ENCODE results near the gene LY6G6C.

The LY6G6C gene

DNA sequence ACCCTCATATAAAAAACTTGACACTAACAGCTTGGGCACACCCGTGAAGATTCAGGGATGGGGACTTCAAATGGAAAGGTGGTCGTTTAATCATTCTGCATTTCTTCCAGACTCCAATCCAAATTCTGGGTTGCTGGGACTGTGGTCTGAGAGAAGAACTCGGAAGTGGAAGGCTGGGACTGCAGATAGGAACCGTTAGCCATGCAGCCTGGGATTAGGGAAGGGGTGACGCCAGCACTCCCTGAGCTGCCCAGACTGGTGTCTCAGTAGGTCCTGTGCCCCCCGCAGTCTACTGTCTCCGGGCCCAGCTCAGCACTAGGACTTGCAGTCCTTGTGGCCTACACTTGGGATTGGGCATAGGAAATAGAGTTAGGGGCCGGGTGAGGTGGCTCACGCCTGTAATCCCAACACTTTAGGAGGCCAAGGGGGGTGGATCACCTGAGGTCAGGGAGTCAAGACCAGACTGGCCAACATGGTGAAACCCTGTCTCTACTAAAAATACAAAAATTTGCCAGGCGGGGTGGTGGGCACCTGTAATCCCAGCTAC, 15.3 kb upstream of the LY6G6C start:
- H3K4me3 ChIP-seq (ENCODE audit: low read depth, low read length): peak overlapping the region; percentile 97
- DNase-seq (ENCODE audit: low read depth): no peak
- TF ChIP-seq, protein P1, sequence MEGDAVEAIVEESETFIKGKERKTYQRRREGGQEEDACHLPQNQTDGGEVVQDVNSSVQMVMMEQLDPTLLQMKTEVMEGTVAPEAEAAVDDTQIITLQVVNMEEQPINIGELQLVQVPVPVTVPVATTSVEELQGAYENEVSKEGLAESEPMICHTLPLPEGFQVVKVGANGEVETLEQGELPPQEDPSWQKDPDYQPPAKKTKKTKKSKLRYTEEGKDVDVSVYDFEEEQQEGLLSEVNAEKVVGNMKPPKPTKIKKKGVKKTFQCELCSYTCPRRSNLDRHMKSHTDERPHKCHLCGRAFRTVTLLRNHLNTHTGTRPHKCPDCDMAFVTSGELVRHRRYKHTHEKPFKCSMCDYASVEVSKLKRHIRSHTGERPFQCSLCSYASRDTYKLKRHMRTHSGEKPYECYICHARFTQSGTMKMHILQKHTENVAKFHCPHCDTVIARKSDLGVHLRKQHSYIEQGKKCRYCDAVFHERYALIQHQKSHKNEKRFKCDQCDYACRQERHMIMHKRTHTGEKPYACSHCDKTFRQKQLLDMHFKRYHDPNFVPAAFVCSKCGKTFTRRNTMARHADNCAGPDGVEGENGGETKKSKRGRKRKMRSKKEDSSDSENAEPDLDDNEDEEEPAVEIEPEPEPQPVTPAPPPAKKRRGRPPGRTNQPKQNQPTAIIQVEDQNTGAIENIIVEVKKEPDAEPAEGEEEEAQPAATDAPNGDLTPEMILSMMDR (IDR thresholded peaks at IDR 0.05; ENCODE audit: insufficient read depth, low read depth, low read length, missing control alignments): no peak

DNA sequence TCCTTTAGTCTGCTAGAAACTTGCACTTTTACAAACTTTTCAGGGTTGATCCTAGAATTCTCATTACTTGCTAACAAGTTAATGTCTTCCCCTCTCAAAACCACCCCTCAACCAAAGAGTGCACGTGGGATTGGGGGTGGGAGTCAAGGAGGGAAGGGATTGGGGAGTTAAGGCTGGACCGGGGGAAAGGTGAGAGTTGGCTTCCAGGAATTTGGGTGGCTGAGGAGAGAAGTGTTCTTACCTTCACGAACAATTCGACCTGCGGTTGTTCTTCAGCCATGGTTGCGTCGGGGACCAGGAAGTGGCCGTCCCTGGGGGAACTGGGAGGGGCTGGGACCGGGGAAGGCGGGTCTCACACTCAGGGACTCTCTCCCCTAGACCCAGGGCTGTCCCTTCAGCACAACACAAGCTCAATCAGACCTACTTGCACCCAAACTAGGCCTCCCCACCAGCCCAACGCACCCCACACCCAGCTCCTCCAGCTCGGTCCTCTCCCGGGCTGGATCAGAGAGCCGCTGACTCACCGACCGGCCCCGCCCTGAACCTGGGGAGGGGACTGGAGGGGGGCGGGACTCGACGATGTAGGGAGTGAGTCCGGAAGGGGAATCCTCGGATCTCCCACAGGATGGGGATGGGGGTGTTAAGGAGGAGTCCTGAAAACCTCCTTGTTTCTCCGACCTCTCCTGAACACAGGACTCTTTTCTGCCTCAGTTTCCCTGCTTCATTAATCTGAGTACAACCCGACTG, 14.6 kb upstream of the LY6G6C start, which contains the start of gene CLIC1:
Gene CLIC1, minus strand, starts transcription at position 510 of the 747 bp plus-strand sequence. Its CDS starts 230 bp downstream, at position 280.
- TF ChIP-seq, protein P1 (IDR thresholded peaks at IDR 0.05; ENCODE audit: insufficient read depth, low read depth, low read length, missing control alignments): no peak
- H3K4me3 ChIP-seq (ENCODE audit: low read depth, low read length): peak within 1 kb of the TSS; percentile 97
- peak; percentile 89 for DNase-seq (ENCODE audit: low read depth)

DNA sequence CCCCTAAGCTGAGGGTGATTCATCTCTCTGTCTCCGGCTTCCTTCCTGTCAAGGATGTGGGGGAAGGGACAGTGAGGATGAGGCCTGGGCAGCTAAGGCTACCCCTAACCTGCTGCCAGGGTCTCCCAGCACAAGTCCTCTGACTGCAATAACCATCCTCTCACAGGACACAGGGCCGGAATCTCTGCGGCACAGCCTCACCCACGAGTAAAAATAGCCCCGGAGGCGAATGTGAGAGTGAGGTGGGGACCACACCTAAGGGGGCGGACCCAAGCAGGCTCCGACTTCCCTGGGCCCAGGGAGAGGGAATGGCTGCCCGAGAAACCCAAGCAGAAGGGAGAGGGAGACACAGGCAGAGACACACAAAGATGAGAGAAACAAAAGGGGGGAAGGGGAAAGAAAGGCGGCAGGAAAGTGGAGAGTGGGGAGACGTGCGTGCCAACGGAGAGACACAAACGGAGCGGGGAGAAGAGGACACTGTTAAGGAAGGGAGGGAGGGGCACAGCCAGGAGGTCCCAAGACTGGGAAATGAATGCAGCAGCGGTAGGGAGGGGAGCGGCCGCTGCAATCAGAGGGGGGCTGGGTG, 13.4 kb upstream of the LY6G6C start:
- H3K4me3 ChIP-seq (ENCODE audit: low read depth, low read length): peak overlapping the region; percentile 97
- TF ChIP-seq, protein P1 (IDR thresholded peaks at IDR 0.05; ENCODE audit: insufficient read depth, low read depth, low read length, missing control alignments): no peak
- peak; percentile 88 for DNase-seq (ENCODE audit: low read depth)

DNA sequence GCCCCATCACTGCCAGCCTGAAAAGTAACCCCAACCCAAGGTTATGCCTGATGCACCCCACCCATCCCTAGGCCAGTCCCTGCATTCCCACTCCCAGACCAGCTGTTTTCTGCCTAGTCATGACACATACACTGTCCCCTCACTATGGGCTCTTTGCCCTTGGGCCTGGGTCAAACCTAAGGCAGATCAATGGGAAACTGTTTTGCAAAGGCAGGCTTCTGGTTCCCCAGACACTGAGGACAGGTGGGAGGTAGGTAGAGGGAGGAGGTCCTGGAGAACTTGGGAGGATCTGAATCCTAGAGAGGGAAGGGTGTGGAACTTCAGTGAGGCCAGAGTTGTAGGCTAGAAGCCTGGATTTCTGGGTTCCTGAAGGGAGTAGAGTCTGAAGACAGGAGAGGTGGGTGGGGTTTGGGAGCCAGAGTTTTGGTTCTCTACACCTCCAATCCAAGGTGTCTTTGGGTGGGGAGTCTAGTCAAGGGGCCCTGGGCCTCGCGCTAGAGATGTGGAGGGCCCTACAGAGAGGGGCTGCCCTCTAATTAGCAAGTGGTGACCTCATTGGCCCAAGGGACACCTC, 12.8 kb upstream of the LY6G6C start:
- DNase-seq (ENCODE audit: low read depth): no peak
- peak overlapping the region; percentile 97 for H3K4me3 ChIP-seq (ENCODE audit: low read depth, low read length)
- TF ChIP-seq, protein P1 (IDR thresholded peaks at IDR 0.05; ENCODE audit: insufficient read depth, low read depth, low read length, missing control alignments): no peak

DNA sequence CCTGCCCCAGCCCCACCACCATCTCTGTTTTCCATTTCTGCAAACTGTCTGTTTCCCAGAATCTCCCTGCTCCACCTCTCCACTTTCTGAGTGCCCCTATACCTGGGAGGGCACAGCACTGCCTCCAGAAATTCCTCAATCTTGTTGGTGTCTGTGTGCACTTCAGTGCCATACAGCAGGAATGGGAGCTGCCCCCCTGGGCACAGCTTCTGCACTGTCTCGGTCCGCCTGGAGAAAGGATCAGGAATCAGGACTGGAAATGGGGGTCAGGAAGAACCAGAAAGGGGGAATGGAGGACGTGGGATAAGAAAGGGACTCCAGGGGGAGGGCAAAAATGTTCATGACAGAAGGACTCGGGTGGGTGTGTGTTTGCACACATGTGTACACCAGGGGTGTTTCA, 12.2 kb upstream of the LY6G6C start:
- TF ChIP-seq, protein P1 (IDR thresholded peaks at IDR 0.05; ENCODE audit: insufficient read depth, low read depth, low read length, missing control alignments): no peak
- no peak for DNase-seq (ENCODE audit: low read depth)
- H3K4me3 ChIP-seq (ENCODE audit: low read depth, low read length): no peak overlapping the region

DNA sequence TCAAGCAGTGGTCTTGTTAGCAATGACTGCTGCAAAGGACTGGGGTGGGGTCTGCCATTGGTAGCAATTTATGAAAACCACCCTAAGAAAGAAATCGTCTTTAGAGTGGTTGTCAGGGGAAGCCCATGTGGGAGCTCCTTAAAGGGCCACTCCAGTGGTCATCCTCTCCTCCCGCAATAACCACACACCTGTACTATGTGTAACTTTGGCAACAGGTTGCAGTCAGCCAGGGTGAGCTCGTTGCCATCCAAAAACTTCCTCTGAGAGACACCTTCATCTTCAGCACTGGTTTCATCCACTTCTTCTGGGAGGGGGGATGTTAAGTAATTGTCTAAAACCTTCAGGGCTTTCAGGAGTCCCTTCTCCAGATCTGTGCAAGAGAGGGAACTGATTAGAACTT, 10.5 kb upstream of the LY6G6C start:
- no peak overlapping the region for H3K4me3 ChIP-seq (ENCODE audit: low read depth, low read length)
- DNase-seq (ENCODE audit: low read depth): no peak
- TF ChIP-seq, protein P1 (IDR thresholded peaks at IDR 0.05; ENCODE audit: insufficient read depth, low read depth, low read length, missing control alignments): no peak
